NT2/D1 (cell line): ENCODE data around the gene MIEF2.

Experiments used
- SUZ12 ChIP-seq: IDR thresholded peaks from 2 replicates; pipeline ENCODE4 v1.6.1; 2011; ENCODE audit not compliant: insufficient read length, insufficient read depth; ENCODE audit errors: extremely low read depth
- ZNF274 ChIP-seq: IDR thresholded peaks from 2 replicates; pipeline ENCODE4 v1.6.1; 2011; ENCODE audit warnings: mild to moderate bottlenecking, low read depth, low read length

DNA sequence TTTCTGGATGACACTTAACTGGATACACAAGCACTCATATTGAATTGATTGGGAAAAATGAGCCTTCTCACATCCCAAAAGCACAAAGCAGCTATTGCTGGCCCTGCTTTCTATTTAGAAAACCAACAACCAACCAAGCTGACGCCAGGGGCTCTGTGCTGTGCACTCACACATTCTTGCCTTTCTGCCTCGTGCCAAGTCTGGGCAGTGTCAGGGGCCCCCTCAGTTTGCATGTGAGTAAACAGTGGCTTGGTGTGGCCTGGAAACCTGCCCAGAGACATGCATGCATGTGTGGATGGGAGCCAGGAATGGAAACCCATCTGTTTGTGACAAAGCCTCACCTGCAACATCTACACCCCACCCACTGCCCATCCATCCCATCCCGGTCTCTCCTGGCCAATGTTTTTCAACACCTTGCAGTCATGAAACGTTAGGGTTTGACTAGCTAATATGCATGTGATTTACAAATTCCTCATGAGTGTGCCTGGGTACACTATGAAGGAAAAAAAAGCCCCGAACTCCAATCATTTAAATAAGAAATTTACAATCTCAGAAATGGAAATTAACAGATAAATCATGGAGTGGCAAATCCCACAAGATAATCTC lies 20.4 kb downstream of the MIEF2 start:
- TF ChIP-seq SUZ12 (no peak), ZNF274 (no peak)
